NCI-H2196 treated with DMSO at 0.1 percent for 48 hours (cell line): ENCODE data around the gene FBLN2.

Source experiments
- DNase-seq: peaks from one replicate; lab custom pipeline; 2025; ENCODE audit not compliant: unreplicated experiment; lab: John Stamatoyannopoulos, UW

Gene FBLN2

GRCh38 chr3:13656584-13657301, 107.8 kb downstream of the FBLN2 start:
- DNase-seq, result no peak

- DNase-seq, result no peak
These were observed 108.9 kb downstream of the FBLN2 start for GRCh38 chr3:13657660-13658435.

- DNase-seq, result no peak
These were observed 109.8 kb downstream of the FBLN2 start for GRCh38 chr3:13658681-13659080.

GRCh38 chr3:13659221-13659969, 110.5 kb downstream of the FBLN2 start:
- DNase-seq, result no peak

- DNase-seq, result no peak
These were observed 111.3 kb downstream of the FBLN2 start for GRCh38 chr3:13660042-13660874.

- no peak for DNase-seq
These were observed 112.2 kb downstream of the FBLN2 start for GRCh38 chr3:13661121-13661520.

- no peak for DNase-seq
These were observed 113.4 kb downstream of the FBLN2 start for GRCh38 chr3:13662238-13662847.

GRCh38 chr3:13663781-13664535, 115.0 kb downstream of the FBLN2 start:
- no peak for DNase-seq

GRCh38 chr3:13665582-13666226, 116.8 kb downstream of the FBLN2 start:
- no peak for DNase-seq

- DNase-seq, result no peak
These were observed 117.3 kb downstream of the FBLN2 start for GRCh38 chr3:13666227-13666619.

GRCh38 chr3:13666781-13667709, 118.1 kb downstream of the FBLN2 start:
- DNase-seq, result no peak

GRCh38 chr3:13668136-13668535, 119.2 kb downstream of the FBLN2 start:
- DNase-seq, result no peak

GRCh38 chr3:13669457-13669856, 120.5 kb downstream of the FBLN2 start:
- no peak for DNase-seq

GRCh38 chr3:13670292-13670691, 121.4 kb downstream of the FBLN2 start:
- DNase-seq, result no peak

GRCh38 chr3:13671482-13672233, 122.7 kb downstream of the FBLN2 start:
- DNase-seq, result no peak

GRCh38 chr3:13673207-13673606, 124.3 kb downstream of the FBLN2 start:
- no peak for DNase-seq

- DNase-seq, result no peak
These were observed 125.7 kb downstream of the FBLN2 start for GRCh38 chr3:13674538-13675185.
